Measurements from ENCODE around the gene EXOG.

EXOG gene

GRCh38 chr3:38561746-38562466 lies 65.8 kb downstream of the EXOG start:
- TF ChIP-seq ESRRG (CRISPR knock-in tag; IDR thresholded peaks at IDR 0.05) (no peak), CSDC2 (CRISPR knock-in tag; IDR thresholded peaks at IDR 0.05) (no peak), RARB (CRISPR knock-in tag; IDR thresholded peaks at IDR 0.05) (no peak), ZC3H10 (CRISPR knock-in tag; IDR thresholded peaks at IDR 0.05) (no peak), TOX (CRISPR knock-in tag; IDR thresholded peaks at IDR 0.05; ENCODE audit: borderline replicate concordance) (no peak)
- ATAC-seq = no peak

- ATAC-seq = no peak
- no peak for TF ChIP-seq ZNF8 (CRISPR knock-in tag; IDR thresholded peaks at IDR 0.05)
- TF ChIP-seq OSR1 (CRISPR knock-in tag; IDR thresholded peaks at IDR 0.05) = no peak
- TF ChIP-seq ZNF70 (CRISPR knock-in tag; IDR thresholded peaks at IDR 0.05) = no peak
- TF ChIP-seq POU6F1 (CRISPR knock-in tag; IDR thresholded peaks at IDR 0.05; ENCODE audit: borderline replicate concordance, low read depth) = no peak
- no peak for TF ChIP-seq TCF4 (CRISPR knock-in tag; IDR thresholded peaks at IDR 0.05; ENCODE audit: borderline replicate concordance)
- no peak for TF ChIP-seq CSRNP3 (CRISPR knock-in tag; IDR thresholded peaks at IDR 0.05)
- TF ChIP-seq TOX (CRISPR knock-in tag; IDR thresholded peaks at IDR 0.05; ENCODE audit: borderline replicate concordance) = no peak
- no peak for TF ChIP-seq BACH2 (CRISPR knock-in tag; IDR thresholded peaks at IDR 0.05; ENCODE audit: borderline replicate concordance)
- TF ChIP-seq RARB (CRISPR knock-in tag; IDR thresholded peaks at IDR 0.05) = no peak
- TF ChIP-seq TSHZ2 (CRISPR knock-in tag; IDR thresholded peaks at IDR 0.05) = no peak
These were observed 66.4 kb downstream of the EXOG start for GRCh38 chr3:38562467-38562925.

GRCh38 chr3:38563070-38563885 lies 67.1 kb downstream of the EXOG start:
- no peak for ATAC-seq
- TF ChIP-seq BACH2 (CRISPR knock-in tag; IDR thresholded peaks at IDR 0.05; ENCODE audit: borderline replicate concordance) (no peak), PPARA (CRISPR knock-in tag; IDR thresholded peaks at IDR 0.05; ENCODE audit: borderline replicate concordance) (no peak), RARB (CRISPR knock-in tag; IDR thresholded peaks at IDR 0.05) (no peak), ZFP3 (CRISPR knock-in tag; IDR thresholded peaks at IDR 0.05) (no peak), GLIS3 (CRISPR knock-in tag; IDR thresholded peaks at IDR 0.05) (no peak), CSDC2 (CRISPR knock-in tag; IDR thresholded peaks at IDR 0.05) (no peak), CSRNP3 (CRISPR knock-in tag; IDR thresholded peaks at IDR 0.05) (no peak), ZNF70 (CRISPR knock-in tag; IDR thresholded peaks at IDR 0.05) (no peak), POU6F1 (CRISPR knock-in tag; IDR thresholded peaks at IDR 0.05; ENCODE audit: borderline replicate concordance, low read depth) (no peak), ZNF8 (CRISPR knock-in tag; IDR thresholded peaks at IDR 0.05) (no peak), TCF4 (CRISPR knock-in tag; IDR thresholded peaks at IDR 0.05; ENCODE audit: borderline replicate concordance) (no peak), PATZ1 (CRISPR knock-in tag; IDR thresholded peaks at IDR 0.05; ENCODE audit: borderline replicate concordance) (no peak), OSR1 (CRISPR knock-in tag; IDR thresholded peaks at IDR 0.05) (no peak), TOX (CRISPR knock-in tag; IDR thresholded peaks at IDR 0.05; ENCODE audit: borderline replicate concordance) (no peak), ZFP30 (CRISPR knock-in tag; IDR thresholded peaks at IDR 0.05) (no peak), ISL1 (CRISPR knock-in tag; IDR thresholded peaks at IDR 0.05) (no peak), ESRRG (CRISPR knock-in tag; IDR thresholded peaks at IDR 0.05) (no peak), SNAI2 (CRISPR knock-in tag; IDR thresholded peaks at IDR 0.05) (no peak), ARNTL (CRISPR knock-in tag; IDR thresholded peaks at IDR 0.05; ENCODE audit: borderline replicate concordance, low read depth) (no peak)

All from SK-N-SH treated with all-trans-retinoic acid at 6 μM for 48 hours (cell line).